HEK293T (cell line): Measurements from ENCODE around the gene LHCGR.

Source experiments
- CTCF ChIA-PET: fragments of 350-600 bp; formaldehyde crosslinking; extraction: SDS; loops from one replicate; lab custom pipeline; 2021; ENCODE audit warnings: antibody characterized with exemption, inconsistent platforms; lab: Yijun Ruan, JAX
- POLR2A ChIA-PET: fragments of 350-600 bp; formaldehyde crosslinking; extraction: SDS; loops from one replicate; lab custom pipeline; 2020; ENCODE audit warnings: antibody characterized with exemption, inconsistent platforms; lab: Yijun Ruan, JAX
- DNase-seq: peaks from one replicate; pipeline ENCODE4 v3.0.0; 2012; ENCODE audit warnings: mixed read lengths; ENCODE audit errors: extremely low spot score
- ARNT ChIP-seq: fragments of 450-650 bp; IDR thresholded peaks from 2 replicates; pipeline ENCODE4 v1.6.1; 2017; ENCODE audit warnings: mild to moderate bottlenecking
- BHLHE40 ChIP-seq: fragments of 450-650 bp; IDR thresholded peaks from 2 replicates; pipeline ENCODE4 v1.6.1; 2016; ENCODE audit warnings: mild to moderate bottlenecking, moderate library complexity, borderline replicate concordance
- CTBP1 ChIP-seq: fragments of 450-650 bp; IDR thresholded peaks from 2 replicates; pipeline ENCODE4 v1.6.1; 2016; ENCODE audit warnings: borderline replicate concordance
- ELF4 ChIP-seq: fragments of 450-650 bp; IDR thresholded peaks from 2 replicates; pipeline ENCODE4 v1.6.1; 2017; ENCODE audit warnings: antibody characterized with exemption
- FOXA1 ChIP-seq: fragments of 450-650 bp; IDR thresholded peaks from 2 replicates; pipeline ENCODE4 v1.6.1; 2016; ENCODE audit warnings: mild to moderate bottlenecking
- FOXK2 ChIP-seq: fragments of 450-650 bp; IDR thresholded peaks from 2 replicates; pipeline ENCODE4 v1.6.1; 2016; ENCODE audit warnings: mild to moderate bottlenecking
- FOXM1 ChIP-seq: fragments of 450-650 bp; IDR thresholded peaks from 2 replicates; pipeline ENCODE4 v1.6.1; 2017; ENCODE audit warnings: mild to moderate bottlenecking, borderline replicate concordance
- HDGF ChIP-seq: fragments of 450-650 bp; IDR thresholded peaks from 2 replicates; pipeline ENCODE4 v1.6.1; 2017; ENCODE audit warnings: antibody characterized with exemption, borderline replicate concordance
- L3MBTL2 ChIP-seq: fragments of 450-650 bp; conservative IDR thresholded peaks from 2 replicates; pipeline ENCODE4 v1.6.1; 2016; ENCODE audit warnings: mild to moderate bottlenecking
- LEF1 ChIP-seq: fragments of 450-650 bp; IDR thresholded peaks from 2 replicates; pipeline ENCODE4 v1.6.1; 2017; ENCODE audit warnings: mild to moderate bottlenecking, borderline replicate concordance
- NFRKB ChIP-seq: fragments of 450-650 bp; IDR thresholded peaks from 2 replicates; pipeline ENCODE4 v1.6.1; 2016; ENCODE audit warnings: mild to moderate bottlenecking, moderate library complexity
- SP1 ChIP-seq: fragments of 450-650 bp; IDR thresholded peaks from 2 replicates; pipeline ENCODE4 v1.6.1; 2017
- SUZ12 ChIP-seq: fragments of 450-650 bp; IDR thresholded peaks from 2 replicates; pipeline ENCODE4 v1.6.1; 2016; ENCODE audit warnings: mild to moderate bottlenecking
- TARDBP ChIP-seq: fragments of 450-650 bp; IDR thresholded peaks from 2 replicates; pipeline ENCODE4 v1.6.1; 2016
- ZNF384 ChIP-seq: fragments of 450-650 bp; IDR thresholded peaks from 2 replicates; pipeline ENCODE4 v1.6.1; 2016
- TF ChIP-seq, protein P1 (sequence below): fragments of 450-650 bp; IDR thresholded peaks from 2 replicates; pipeline ENCODE4 v1.6.1; 2016

Gene LHCGR

DNA sequence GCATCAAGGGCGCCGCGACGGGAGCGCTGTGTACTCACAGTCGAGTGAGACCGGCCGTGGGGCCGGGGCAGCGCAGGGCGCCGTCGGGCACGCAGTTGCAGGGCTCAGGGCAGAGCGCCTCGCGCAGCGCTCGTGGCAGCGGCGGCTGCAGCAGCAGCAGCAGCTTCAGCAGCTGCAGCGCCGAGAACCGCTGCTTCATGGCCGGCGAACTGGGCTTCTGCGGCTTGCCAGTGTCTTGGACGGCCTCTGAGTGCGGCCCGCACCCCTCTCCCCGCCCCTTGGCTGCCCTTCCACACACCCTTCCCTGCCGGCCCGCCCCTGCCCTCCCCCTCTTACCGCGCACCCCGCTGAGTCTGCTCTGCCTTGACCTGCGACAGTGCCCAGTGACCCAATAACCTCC lies at the start of gene LHCGR:
TSS of gene LHCGR (minus strand) at position 252 of the 400 bp plus-strand sequence. CDS start at position 199, 53 bp downstream.
- no peak for DNase-seq
- ChIA-PET POLR2A (no interaction called here), CTCF (no interaction called here)
- no peak for TF ChIP-seq ELF4
- TF ChIP-seq, protein P1, sequence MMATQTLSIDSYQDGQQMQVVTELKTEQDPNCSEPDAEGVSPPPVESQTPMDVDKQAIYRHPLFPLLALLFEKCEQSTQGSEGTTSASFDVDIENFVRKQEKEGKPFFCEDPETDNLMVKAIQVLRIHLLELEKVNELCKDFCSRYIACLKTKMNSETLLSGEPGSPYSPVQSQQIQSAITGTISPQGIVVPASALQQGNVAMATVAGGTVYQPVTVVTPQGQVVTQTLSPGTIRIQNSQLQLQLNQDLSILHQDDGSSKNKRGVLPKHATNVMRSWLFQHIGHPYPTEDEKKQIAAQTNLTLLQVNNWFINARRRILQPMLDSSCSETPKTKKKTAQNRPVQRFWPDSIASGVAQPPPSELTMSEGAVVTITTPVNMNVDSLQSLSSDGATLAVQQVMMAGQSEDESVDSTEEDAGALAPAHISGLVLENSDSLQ: no peak

DNA sequence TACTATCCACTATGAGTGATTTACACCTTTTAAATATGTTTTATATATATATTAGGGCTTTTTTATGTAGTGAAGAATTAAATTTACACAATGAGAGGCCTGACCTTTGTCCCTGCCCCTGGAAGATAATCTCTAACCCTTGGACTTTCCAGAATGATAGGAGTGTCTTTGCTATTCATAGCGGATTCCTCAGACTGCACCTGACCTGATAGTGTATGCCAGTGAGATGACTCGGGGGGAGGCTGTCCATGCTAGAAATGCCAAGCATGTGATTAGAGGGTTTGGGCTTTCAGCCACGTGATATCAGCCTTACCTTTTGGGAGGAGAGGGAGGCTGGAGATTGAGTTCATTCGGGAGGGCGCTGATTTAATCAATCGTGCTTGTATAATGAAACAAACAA lies 44.1 kb upstream of the LHCGR start:
- ChIA-PET CTCF (no interaction called here), POLR2A (no interaction called here)
- DNase-seq: no peak
- TF ChIP-seq FOXK2 (no peak), NFRKB (no peak), ZNF384 (no peak), L3MBTL2 (no peak), FOXM1 (no peak), SUZ12 (no peak), TARDBP (no peak), CTBP1 (no peak), ARNT (no peak), HDGF (no peak)
- TF ChIP-seq, protein P1: no peak

DNA sequence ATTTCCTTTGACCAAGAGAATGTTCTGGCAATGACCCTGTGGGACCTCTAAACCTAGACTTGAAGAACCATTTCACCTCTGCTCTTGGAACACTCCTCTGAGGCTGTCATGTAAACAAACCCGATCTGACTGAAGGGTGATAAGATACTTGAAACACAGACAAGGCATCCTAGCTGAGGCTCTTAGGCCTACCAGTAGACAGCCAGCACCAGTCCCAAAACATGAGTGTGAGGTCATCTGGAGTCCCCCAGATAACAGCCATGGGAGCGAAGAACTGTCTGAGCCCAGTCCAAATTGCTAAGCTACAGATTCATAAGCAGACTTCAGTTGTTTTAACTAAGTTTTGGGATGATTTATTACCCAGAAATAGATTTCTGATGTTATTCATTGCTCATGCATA lies 39.5 kb upstream of the LHCGR start:
- ChIA-PET POLR2A (no interaction called here), CTCF (no interaction called here)
- no peak for DNase-seq
- no peak for TF ChIP-seq FOXA1
- no peak for TF ChIP-seq L3MBTL2
- no peak for TF ChIP-seq BHLHE40
- TF ChIP-seq TARDBP: no peak
- no peak for TF ChIP-seq CTBP1
- no peak for TF ChIP-seq ZNF384
- TF ChIP-seq FOXK2: no peak
- TF ChIP-seq ELF4: no peak
- TF ChIP-seq NFRKB: no peak
- TF ChIP-seq SP1: no peak
- no peak for TF ChIP-seq SUZ12
- no peak for TF ChIP-seq HDGF
- TF ChIP-seq LEF1: no peak
- no peak for TF ChIP-seq FOXM1
- TF ChIP-seq ARNT: no peak
- TF ChIP-seq, protein P1: no peak

DNA sequence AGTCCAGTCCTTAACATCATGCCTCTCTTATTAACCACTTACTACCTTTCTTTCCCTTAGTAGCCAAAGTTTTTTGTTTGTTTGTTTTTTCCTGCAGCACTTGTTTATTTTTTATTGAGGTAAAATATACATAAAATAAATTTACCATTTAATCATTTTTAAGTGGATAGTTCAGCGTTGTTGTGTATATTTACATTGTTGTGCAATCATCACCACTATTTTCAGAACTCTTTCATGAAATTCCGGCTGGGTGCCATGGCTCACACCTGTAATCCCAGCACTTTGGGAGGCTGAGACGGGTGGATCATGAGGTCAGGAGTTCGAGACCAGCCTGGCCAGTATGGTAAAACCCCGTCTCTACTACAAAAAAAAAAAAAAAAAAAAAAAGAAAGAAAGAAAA lies 38.1 kb upstream of the LHCGR start:
- no peak for DNase-seq
- POLR2A ChIA-PET: no interaction called here
- no peak for TF ChIP-seq ELF4
- no peak for TF ChIP-seq FOXK2
- CTCF ChIA-PET: no interaction called here

DNA sequence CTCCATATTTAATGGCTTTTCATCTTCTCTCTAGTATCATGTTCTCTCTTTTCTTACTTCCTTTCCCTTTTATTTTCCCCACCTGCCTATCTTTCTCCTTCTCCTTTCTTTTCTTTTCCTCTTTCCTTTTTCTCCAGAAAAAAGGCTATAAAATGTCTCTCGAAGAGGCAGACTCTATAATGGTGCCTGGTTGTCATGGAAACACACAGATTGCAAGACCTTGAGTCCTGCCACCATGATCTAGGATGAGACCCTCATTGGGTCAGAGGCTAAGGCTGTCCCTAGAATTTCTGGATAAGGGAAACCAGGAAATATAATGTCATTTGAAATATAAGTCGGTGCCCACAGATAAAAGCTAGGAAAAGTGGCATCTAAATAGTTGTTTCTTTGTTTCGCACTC lies 36.5 kb upstream of the LHCGR start:
- no peak for TF ChIP-seq BHLHE40
- ChIA-PET POLR2A (no interaction called here), CTCF (no interaction called here)
- no peak for DNase-seq

DNA sequence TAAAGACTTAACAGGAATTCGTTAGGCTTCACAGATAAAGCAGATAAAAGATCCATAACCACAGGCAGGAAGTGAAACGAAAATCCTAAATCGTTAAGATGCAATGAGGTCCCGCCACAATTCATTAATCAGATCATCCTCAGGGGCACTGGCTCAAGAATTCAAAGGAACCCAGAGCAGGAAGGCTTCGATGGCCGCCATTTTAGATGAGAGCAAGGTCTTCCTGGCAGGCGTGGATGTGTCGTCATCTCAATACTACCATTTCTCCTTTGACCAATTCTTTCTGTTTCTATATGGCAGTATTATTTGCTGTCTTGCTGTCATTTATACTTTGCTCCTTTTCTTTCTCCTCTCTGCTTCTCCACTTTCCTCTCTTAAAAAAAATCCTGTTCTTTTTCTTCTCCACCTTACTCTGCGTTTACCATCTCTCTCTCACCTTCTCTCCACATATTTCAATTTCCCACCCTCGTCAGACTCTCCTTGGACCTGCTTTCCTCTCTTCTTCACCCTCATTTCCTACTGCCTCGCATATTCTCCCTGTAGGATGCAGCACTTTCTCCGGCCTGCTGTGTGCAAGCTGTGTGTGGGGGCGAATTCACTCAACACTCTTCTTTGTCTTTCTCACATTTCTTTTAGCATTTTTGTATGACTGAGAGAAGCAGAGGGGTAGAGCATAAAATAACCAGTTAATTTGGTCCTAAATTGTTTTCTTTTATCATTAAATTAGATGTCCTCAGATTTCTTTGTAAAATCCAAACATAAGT lies 35.1 kb upstream of the LHCGR start:
- TF ChIP-seq HDGF (no peak), SUZ12 (no peak), CTBP1 (no peak), ARNT (no peak), SP1 (no peak), FOXM1 (no peak), FOXK2 (no peak), NFRKB (no peak), BHLHE40 (no peak), L3MBTL2 (no peak), ELF4 (no peak), TARDBP (no peak), ZNF384 (no peak), LEF1 (no peak), FOXA1 (no peak)
- TF ChIP-seq, protein P1: no peak
- ChIA-PET CTCF (no interaction called here), POLR2A (no interaction called here)
- DNase-seq: no peak
